Stimulated activated CD8-positive, alpha-beta memory T cell treated with anti-CD3 and anti-CD28 coated beads, Interleukin-7, amount 100 ng/mL, for 24 hours (primary cell): ENCODE data around the gene UTP4.
A peak's percentile ranks its signal among the peaks of the same experiment; 100 is the strongest.
"Not testable (repeated sequence)": the region's sequence is repeated elsewhere in the genome, so short reads cannot be mapped to it uniquely, and the experiment has no call there.

ENCODE experiments used
- DNase-seq: peaks from one replicate; pipeline ENCODE4 v3.0.0-alpha.2; 2020; ENCODE audit warnings: low read depth

UTP4 gene

DNA sequence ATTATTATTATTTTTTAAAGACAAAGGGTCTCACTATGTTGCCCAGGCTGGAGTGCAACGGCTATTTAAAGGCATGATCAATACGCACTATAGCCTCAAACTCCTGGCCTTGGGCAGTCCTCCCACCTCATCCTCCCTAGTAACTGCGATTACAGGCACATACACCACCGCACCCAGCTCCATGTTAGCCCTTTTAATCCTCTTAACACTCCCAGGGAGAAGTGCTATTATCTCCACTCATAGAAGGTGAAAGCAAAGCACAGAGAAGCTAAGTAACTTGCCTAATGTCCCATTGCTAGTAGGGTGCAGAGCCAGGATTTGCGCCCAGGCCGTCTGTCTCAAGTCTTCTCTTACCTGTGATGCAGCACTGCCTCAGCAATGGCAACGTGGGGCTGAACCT lies 22.0 kb upstream of the UTP4 start:
- no peak for DNase-seq

- no peak for DNase-seq
Measured at GRCh38 chr16:69111216-69111875, 21.1 kb upstream of the UTP4 start.

- DNase-seq: no peak
Measured at GRCh38 chr16:69111876-69112230, 20.6 kb upstream of the UTP4 start.

DNA sequence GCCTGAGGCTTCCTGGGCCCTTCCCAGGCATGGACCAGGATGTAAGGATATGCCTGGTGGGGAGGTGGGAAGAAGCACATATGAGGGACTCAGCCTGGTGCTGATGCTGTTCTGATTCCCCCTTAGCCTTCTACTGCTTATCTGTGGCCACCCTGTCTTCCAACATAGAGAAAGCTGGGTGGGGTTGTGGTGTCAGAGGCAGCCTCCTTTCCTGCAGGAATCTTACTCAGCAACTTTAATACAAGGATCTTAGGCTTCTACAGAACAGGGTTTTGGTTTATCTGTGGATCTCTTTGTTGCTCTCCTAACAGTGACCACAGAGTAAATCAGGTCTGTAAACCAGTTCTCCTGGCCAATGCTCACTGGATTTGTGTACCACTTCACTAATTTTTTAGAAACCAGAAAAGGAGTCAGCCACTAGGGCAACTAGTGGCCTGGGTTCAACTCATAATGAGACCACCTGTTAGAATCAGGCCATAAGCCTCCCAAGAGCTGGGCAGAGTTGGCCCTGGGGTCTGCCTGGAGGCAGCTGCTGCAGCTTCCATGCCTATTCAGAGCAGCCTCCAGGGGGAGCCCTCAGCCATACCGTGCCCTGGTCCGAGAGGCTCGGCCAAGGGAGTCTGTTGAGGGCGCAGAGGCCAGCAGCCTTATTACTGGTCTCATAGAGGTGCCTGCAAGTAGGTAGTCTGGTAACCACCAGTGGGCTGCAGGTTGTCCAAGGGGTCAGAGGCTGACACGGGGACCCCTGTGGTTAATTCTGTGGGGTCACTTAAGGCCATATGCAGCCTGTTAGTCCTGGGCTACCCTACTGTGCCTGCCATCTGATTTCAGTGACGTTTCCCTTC lies 19.9 kb upstream of the UTP4 start:
- DNase-seq: peak; percentile 28

- DNase-seq: no peak
Measured at GRCh38 chr16:69113216-69113615, 19.2 kb upstream of the UTP4 start.

GRCh38 chr16:69114346-69114975 lies 18.0 kb upstream of the UTP4 start:
- DNase-seq: no peak

- no peak for DNase-seq
Measured at GRCh38 chr16:69114976-69115355, 17.5 kb upstream of the UTP4 start.

GRCh38 chr16:69115361-69115760 lies 17.1 kb upstream of the UTP4 start:
- DNase-seq: no peak

DNA sequence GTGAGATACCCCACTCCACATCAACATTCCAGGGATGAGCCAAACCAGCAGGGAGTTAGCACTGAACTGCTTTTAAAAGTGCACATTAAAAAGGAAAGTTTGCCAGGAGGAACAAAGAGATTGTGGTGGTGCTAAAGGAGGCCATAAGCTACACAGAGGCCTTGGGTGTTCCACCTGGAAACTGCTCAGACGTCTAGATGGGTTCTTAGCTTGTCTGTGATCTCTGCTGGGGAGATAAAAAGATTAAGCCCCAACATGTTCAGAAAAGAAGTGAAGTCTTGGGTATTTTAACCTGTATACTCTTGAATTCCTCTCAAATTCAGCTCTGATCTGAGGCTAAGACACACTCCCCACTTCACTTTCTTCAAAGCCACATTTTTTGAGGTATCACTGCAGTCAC lies 16.6 kb upstream of the UTP4 start:
- DNase-seq: no peak

- DNase-seq: no peak
Measured at GRCh38 chr16:69116256-69116875, 16.1 kb upstream of the UTP4 start.

GRCh38 chr16:69116906-69117305 lies 15.5 kb upstream of the UTP4 start:
- DNase-seq: no peak

DNA sequence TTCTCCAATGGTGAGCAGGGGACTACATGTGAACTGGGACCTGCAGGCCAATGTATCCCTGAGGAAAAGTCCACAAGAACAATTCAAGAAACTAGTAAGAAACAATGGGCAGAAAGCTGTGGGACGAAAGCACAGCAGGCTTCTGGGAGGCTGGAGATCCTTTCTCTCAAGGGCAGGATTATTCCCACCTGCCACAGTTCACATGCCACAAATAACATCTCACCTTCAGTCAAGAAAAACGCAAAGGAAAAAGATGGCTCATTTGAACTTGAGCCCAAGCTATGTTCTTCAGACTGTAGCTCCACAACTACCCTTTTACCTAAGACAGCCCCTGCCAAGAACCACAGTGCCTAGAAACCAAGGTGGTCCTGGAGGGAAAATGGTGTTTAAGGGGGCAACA lies 14.0 kb upstream of the UTP4 start:
- DNase-seq: no peak

GRCh38 chr16:69118994-69119393 lies 13.5 kb upstream of the UTP4 start:
- DNase-seq: no peak

- DNase-seq: no peak
Measured at GRCh38 chr16:69119536-69119935, 12.9 kb upstream of the UTP4 start.

- DNase-seq: no peak
Measured at GRCh38 chr16:69120096-69120664, 12.3 kb upstream of the UTP4 start.

- peak; percentile 19 for DNase-seq
Measured at GRCh38 chr16:69123910-69124309, 8.5 kb upstream of the UTP4 start.

GRCh38 chr16:69124406-69124805 lies 8.0 kb upstream of the UTP4 start:
- not testable (repeated sequence) for DNase-seq

GRCh38 chr16:69124961-69125360 lies 7.5 kb upstream of the UTP4 start:
- DNase-seq: not testable (repeated sequence)

- no peak for DNase-seq
Measured at GRCh38 chr16:69126221-69126620, 6.2 kb upstream of the UTP4 start.

GRCh38 chr16:69126801-69127200 lies 5.6 kb upstream of the UTP4 start:
- DNase-seq: not testable (repeated sequence)

DNA sequence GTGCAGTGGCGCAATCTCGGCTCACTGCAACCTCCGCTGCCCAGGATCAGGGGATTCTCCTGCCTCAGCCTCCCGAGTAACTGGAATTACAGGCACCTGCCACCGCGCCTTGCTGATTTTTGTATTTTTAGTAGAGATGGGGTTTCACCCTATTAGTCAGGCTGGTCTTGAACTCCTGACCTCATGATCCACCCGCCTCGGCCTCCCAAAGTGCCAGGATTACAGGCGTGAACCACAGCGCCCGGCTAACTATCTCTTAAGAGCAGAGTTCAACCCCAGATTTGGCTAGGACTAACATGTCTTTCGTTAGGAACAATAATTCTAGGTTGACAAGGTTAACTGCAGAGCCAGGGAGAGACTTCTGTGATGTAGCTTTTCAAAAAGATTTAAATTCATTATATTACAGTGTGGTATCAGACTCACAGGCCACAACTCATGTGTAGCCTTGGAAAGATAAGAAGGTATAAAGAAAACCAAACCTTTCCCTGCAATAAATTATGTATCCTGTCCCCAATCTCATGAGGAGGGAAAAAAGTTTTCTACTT lies 4.4 kb upstream of the UTP4 start:
- DNase-seq: no peak

DNA sequence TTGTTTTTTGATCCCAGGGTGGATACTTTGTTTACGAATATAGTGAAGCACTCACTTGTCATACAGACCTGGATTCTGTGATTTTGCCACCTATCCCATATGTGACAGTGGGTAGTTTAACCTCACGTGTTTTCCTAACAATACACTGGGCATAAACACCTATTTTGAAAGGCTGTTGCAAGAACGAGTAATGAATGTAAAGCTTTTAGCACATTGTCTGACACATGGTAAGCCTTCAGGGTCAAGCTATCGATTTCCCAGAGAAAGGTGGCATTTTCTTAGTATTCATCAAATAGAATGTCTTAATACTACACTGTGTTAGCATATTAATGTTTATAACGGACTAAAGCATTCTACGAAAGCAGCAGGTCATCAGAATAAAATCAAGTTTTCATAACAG lies 2.0 kb upstream of the UTP4 start:
- no peak for DNase-seq
